HEK293 (cell line): ENCODE results near the gene KCNQ4.

Experiments used
- FEZF1 ChIP-seq: fragments of 450-650 bp; formaldehyde crosslinking; IDR thresholded peaks from 2 replicates; pipeline ENCODE4 v1.5.1; 2016; ENCODE audit warnings: missing biosample characterization, missing genetic modification characterization
- IKZF3 ChIP-seq: fragments of 450-650 bp; IDR thresholded peaks from 2 replicates; pipeline ENCODE4 v1.5.0; 2018; ENCODE audit warnings: missing biosample characterization, mild to moderate bottlenecking, missing genetic modification characterization, moderate library complexity
- KLF8 ChIP-seq: fragments of 450-650 bp; formaldehyde crosslinking; IDR thresholded peaks from 2 replicates; pipeline ENCODE4 v1.5.1; 2016; ENCODE audit warnings: missing biosample characterization, missing genetic modification characterization
- MYNN ChIP-seq: fragments of 450-650 bp; formaldehyde crosslinking; IDR thresholded peaks from 2 replicates; pipeline ENCODE4 v1.5.1; 2016; ENCODE audit warnings: missing biosample characterization, missing genetic modification characterization, borderline replicate concordance
- SP2 ChIP-seq: fragments of 450-650 bp; formaldehyde crosslinking; IDR thresholded peaks from 2 replicates; pipeline ENCODE4 v1.5.1; 2016; ENCODE audit warnings: missing biosample characterization, missing genetic modification characterization
- SP7 ChIP-seq: fragments of 450-650 bp; formaldehyde crosslinking; IDR thresholded peaks from 2 replicates; pipeline ENCODE4 v1.5.1; 2016; ENCODE audit warnings: missing biosample characterization, missing genetic modification characterization
- ZBTB8A ChIP-seq: fragments of 450-650 bp; formaldehyde crosslinking; IDR thresholded peaks from 2 replicates; pipeline ENCODE4 v1.5.1; 2016; ENCODE audit warnings: missing biosample characterization, missing genetic modification characterization
- ZNF133 ChIP-seq: fragments of 450-650 bp; formaldehyde crosslinking; IDR thresholded peaks from 2 replicates; pipeline ENCODE4 v1.5.1; 2016; ENCODE audit warnings: missing biosample characterization, missing genetic modification characterization
- ZNF138 ChIP-seq: fragments of 450-650 bp; formaldehyde crosslinking; IDR thresholded peaks from 2 replicates; pipeline ENCODE4 v1.5.1; 2016; ENCODE audit warnings: missing biosample characterization, missing genetic modification characterization, borderline replicate concordance
- ZNF423 ChIP-seq: fragments of 450-650 bp; formaldehyde crosslinking; IDR thresholded peaks from 2 replicates; pipeline ENCODE4 v1.5.1; 2016; ENCODE audit warnings: missing biosample characterization, missing genetic modification characterization
- ZNF521 ChIP-seq: fragments of 450-650 bp; formaldehyde crosslinking; IDR thresholded peaks from 2 replicates; pipeline ENCODE4 v1.5.1; 2017; ENCODE audit warnings: missing biosample characterization, mild to moderate bottlenecking, missing genetic modification characterization
- ZNF658 ChIP-seq: fragments of 450-650 bp; formaldehyde crosslinking; IDR thresholded peaks from 2 replicates; pipeline ENCODE4; 2016; ENCODE audit warnings: missing biosample characterization, missing genetic modification characterization
- ZNF837 ChIP-seq: fragments of 450-650 bp; formaldehyde crosslinking; IDR thresholded peaks from 2 replicates; pipeline ENCODE4 v1.5.1; 2016; ENCODE audit warnings: missing biosample characterization, missing genetic modification characterization
- TF ChIP-seq, protein P1 (sequence below): fragments of 450-650 bp; formaldehyde crosslinking; IDR thresholded peaks from 2 replicates; pipeline ENCODE4 v1.5.1; 2016; ENCODE audit warnings: missing biosample characterization, missing genetic modification characterization
- TF ChIP-seq, protein P2 (sequence below): fragments of 450-650 bp; formaldehyde crosslinking; IDR thresholded peaks from 2 replicates; pipeline ENCODE4 v1.5.1; 2016; ENCODE audit warnings: missing biosample characterization, missing genetic modification characterization, borderline replicate concordance
- TF ChIP-seq, protein P3 (sequence below): fragments of 450-650 bp; formaldehyde crosslinking; IDR thresholded peaks from 2 replicates; pipeline ENCODE4 v1.5.1; 2017; ENCODE audit warnings: missing biosample characterization, missing genetic modification characterization
- TF ChIP-seq, protein P4 (sequence below): fragments of 450-650 bp; formaldehyde crosslinking; conservative IDR thresholded peaks from 2 replicates; pipeline ENCODE4 v1.5.1; 2016; ENCODE audit warnings: low read depth, missing biosample characterization, missing genetic modification characterization
- TF ChIP-seq, protein P5 (sequence below): fragments of 450-650 bp; formaldehyde crosslinking; IDR thresholded peaks from 2 replicates; pipeline ENCODE4 v1.5.1; 2016; ENCODE audit warnings: missing biosample characterization, missing genetic modification characterization
- TF ChIP-seq, protein P6 (sequence below): fragments of 450-650 bp; formaldehyde crosslinking; IDR thresholded peaks from 2 replicates; pipeline ENCODE4 v1.5.1; 2017; ENCODE audit warnings: missing biosample characterization, missing genetic modification characterization

Gene KCNQ4

DNA sequence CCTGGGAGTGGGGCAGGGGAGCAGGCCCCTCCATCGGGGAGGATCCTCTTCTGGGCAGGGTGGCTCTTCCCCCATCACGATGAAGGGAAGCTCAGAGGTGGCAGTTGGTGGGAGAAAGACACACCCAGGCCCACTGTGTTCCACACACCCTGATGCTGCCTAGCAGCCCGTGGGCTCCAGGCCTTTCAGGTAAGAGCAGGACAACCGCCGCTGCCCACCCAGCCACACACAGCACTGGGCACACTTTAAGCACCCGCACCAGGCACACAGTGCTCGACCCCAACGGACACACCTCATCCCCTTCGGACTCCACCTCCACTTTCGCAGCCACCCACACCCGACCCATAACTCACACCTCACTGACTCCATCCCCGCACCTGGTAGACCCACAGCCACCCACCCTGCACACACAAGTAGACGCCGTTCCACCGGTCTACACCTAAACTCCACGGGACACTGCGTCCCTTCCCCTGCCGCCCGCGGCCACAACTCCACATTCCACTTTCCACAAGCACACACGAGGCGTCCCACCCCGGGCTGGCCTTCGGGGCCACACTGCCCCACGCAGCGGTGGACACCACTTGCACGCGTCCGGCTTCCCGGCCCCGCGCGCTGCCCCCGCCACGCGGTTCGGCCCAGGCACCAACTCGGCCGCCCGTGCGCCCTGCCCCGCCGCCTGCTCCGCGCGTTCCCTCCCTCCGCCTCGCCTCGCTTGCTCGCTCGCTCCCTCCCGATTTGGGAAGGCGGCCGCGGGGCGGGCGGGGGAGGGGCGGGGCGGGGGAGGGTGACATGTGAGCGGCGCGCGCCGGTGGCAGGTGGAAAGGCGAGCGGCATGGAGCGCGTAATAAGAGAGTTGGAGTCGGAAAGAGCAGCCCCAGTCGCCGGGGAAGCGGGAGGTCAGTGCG lies at the start of gene KCNQ4 (continued):
- TF ChIP-seq, protein P1, sequence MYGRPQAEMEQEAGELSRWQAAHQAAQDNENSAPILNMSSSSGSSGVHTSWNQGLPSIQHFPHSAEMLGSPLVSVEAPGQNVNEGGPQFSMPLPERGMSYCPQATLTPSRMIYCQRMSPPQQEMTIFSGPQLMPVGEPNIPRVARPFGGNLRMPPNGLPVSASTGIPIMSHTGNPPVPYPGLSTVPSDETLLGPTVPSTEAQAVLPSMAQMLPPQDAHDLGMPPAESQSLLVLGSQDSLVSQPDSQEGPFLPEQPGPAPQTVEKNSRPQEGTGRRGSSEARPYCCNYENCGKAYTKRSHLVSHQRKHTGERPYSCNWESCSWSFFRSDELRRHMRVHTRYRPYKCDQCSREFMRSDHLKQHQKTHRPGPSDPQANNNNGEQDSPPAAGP (tag by site-specific recombination), result peak; percentile 87
- TF ChIP-seq IKZF3 (tag by site-specific recombination) (no peak), MYNN (tag by site-specific recombination) (peak; percentile 57; the same call in 1 of the 2 replicates), SP7 (peak; percentile 44; the same call in 1 of the 2 replicates), ZNF423 (tag by site-specific recombination) (peak; percentile 20; the same call in 1 of the 2 replicates), ZNF837 (tag by site-specific recombination) (no peak), ZNF138 (tag by site-specific recombination) (no peak), ZNF133 (peak; percentile 29; the same call in 1 of the 2 replicates), KLF8 (tag by site-specific recombination) (peak; percentile 60; the same call in 1 of the 2 replicates), ZNF658 (tag by site-specific recombination) (peak; percentile 69; the same call in 1 of the 2 replicates), ZNF521 (tag by site-specific recombination) (no peak), SP2 (tag by site-specific recombination) (peak; percentile 25), FEZF1 (tag by site-specific recombination) (no peak), ZBTB8A (tag by site-specific recombination) (peak; percentile 76)
- TF ChIP-seq, protein P2, sequence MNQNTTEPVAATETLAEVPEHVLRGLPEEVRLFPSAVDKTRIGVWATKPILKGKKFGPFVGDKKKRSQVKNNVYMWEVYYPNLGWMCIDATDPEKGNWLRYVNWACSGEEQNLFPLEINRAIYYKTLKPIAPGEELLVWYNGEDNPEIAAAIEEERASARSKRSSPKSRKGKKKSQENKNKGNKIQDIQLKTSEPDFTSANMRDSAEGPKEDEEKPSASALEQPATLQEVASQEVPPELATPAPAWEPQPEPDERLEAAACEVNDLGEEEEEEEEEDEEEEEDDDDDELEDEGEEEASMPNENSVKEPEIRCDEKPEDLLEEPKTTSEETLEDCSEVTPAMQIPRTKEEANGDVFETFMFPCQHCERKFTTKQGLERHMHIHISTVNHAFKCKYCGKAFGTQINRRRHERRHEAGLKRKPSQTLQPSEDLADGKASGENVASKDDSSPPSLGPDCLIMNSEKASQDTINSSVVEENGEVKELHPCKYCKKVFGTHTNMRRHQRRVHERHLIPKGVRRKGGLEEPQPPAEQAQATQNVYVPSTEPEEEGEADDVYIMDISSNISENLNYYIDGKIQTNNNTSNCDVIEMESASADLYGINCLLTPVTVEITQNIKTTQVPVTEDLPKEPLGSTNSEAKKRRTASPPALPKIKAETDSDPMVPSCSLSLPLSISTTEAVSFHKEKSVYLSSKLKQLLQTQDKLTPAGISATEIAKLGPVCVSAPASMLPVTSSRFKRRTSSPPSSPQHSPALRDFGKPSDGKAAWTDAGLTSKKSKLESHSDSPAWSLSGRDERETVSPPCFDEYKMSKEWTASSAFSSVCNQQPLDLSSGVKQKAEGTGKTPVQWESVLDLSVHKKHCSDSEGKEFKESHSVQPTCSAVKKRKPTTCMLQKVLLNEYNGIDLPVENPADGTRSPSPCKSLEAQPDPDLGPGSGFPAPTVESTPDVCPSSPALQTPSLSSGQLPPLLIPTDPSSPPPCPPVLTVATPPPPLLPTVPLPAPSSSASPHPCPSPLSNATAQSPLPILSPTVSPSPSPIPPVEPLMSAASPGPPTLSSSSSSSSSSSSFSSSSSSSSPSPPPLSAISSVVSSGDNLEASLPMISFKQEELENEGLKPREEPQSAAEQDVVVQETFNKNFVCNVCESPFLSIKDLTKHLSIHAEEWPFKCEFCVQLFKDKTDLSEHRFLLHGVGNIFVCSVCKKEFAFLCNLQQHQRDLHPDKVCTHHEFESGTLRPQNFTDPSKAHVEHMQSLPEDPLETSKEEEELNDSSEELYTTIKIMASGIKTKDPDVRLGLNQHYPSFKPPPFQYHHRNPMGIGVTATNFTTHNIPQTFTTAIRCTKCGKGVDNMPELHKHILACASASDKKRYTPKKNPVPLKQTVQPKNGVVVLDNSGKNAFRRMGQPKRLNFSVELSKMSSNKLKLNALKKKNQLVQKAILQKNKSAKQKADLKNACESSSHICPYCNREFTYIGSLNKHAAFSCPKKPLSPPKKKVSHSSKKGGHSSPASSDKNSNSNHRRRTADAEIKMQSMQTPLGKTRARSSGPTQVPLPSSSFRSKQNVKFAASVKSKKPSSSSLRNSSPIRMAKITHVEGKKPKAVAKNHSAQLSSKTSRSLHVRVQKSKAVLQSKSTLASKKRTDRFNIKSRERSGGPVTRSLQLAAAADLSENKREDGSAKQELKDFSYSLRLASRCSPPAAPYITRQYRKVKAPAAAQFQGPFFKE (tag by site-specific recombination), result 0 out of 2 replicates have a peak, but pooled peaks have one; percentile 61
- TF ChIP-seq, protein P3, sequence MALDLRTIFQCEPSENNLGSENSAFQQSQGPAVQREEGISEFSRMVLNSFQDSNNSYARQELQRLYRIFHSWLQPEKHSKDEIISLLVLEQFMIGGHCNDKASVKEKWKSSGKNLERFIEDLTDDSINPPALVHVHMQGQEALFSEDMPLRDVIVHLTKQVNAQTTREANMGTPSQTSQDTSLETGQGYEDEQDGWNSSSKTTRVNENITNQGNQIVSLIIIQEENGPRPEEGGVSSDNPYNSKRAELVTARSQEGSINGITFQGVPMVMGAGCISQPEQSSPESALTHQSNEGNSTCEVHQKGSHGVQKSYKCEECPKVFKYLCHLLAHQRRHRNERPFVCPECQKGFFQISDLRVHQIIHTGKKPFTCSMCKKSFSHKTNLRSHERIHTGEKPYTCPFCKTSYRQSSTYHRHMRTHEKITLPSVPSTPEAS, result 0 out of 2 replicates have a peak, but pooled peaks have one; percentile 14
- TF ChIP-seq, protein P4, sequence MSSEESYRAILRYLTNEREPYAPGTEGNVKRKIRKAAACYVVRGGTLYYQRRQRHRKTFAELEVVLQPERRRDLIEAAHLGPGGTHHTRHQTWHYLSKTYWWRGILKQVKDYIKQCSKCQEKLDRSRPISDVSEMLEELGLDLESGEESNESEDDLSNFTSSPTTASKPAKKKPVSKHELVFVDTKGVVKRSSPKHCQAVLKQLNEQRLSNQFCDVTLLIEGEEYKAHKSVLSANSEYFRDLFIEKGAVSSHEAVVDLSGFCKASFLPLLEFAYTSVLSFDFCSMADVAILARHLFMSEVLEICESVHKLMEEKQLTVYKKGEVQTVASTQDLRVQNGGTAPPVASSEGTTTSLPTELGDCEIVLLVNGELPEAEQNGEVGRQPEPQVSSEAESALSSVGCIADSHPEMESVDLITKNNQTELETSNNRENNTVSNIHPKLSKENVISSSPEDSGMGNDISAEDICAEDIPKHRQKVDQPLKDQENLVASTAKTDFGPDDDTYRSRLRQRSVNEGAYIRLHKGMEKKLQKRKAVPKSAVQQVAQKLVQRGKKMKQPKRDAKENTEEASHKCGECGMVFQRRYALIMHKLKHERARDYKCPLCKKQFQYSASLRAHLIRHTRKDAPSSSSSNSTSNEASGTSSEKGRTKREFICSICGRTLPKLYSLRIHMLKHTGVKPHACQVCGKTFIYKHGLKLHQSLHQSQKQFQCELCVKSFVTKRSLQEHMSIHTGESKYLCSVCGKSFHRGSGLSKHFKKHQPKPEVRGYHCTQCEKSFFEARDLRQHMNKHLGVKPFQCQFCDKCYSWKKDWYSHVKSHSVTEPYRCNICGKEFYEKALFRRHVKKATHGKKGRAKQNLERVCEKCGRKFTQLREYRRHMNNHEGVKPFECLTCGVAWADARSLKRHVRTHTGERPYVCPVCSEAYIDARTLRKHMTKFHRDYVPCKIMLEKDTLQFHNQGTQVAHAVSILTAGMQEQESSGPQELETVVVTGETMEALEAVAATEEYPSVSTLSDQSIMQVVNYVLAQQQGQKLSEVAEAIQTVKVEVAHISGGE (tag by site-specific recombination), result 0 out of 2 replicates have a peak, but pooled peaks have one; percentile 17
- TF ChIP-seq, protein P5, sequence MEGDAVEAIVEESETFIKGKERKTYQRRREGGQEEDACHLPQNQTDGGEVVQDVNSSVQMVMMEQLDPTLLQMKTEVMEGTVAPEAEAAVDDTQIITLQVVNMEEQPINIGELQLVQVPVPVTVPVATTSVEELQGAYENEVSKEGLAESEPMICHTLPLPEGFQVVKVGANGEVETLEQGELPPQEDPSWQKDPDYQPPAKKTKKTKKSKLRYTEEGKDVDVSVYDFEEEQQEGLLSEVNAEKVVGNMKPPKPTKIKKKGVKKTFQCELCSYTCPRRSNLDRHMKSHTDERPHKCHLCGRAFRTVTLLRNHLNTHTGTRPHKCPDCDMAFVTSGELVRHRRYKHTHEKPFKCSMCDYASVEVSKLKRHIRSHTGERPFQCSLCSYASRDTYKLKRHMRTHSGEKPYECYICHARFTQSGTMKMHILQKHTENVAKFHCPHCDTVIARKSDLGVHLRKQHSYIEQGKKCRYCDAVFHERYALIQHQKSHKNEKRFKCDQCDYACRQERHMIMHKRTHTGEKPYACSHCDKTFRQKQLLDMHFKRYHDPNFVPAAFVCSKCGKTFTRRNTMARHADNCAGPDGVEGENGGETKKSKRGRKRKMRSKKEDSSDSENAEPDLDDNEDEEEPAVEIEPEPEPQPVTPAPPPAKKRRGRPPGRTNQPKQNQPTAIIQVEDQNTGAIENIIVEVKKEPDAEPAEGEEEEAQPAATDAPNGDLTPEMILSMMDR (tag by site-specific recombination), result peak; percentile 44
- TF ChIP-seq, protein P6, sequence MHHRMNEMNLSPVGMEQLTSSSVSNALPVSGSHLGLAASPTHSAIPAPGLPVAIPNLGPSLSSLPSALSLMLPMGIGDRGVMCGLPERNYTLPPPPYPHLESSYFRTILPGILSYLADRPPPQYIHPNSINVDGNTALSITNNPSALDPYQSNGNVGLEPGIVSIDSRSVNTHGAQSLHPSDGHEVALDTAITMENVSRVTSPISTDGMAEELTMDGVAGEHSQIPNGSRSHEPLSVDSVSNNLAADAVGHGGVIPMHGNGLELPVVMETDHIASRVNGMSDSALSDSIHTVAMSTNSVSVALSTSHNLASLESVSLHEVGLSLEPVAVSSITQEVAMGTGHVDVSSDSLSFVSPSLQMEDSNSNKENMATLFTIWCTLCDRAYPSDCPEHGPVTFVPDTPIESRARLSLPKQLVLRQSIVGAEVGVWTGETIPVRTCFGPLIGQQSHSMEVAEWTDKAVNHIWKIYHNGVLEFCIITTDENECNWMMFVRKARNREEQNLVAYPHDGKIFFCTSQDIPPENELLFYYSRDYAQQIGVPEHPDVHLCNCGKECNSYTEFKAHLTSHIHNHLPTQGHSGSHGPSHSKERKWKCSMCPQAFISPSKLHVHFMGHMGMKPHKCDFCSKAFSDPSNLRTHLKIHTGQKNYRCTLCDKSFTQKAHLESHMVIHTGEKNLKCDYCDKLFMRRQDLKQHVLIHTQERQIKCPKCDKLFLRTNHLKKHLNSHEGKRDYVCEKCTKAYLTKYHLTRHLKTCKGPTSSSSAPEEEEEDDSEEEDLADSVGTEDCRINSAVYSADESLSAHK (tag by site-specific recombination), result 0 out of 2 replicates have a peak, but pooled peaks have one; percentile 25
